Left renal cortex interstitium (tissue), 4 donors: Measurements from ENCODE around the gene ADPRM. TPM values are rescaled to one million over a fixed set of nuclear protein-coding genes. Genes with fewer than 3 reads are reported as not detected.

Experiments used
- polyA plus RNA-seq, 4 donors: library from polyadenylated mRNA; unstranded; fragments of 120-200 nt; gene quantifications; one replicate each; pipeline ENCODE4 v1.2.1, GENCODE V29; 2013; ENCODE audit not compliant: insufficient read length in 4 of 4

ADPRM gene
- polyA plus RNA-seq, 4 donors: 17.5 to 18.5 (median 17.8) TPM

Other genes with a start within 250 kb of the ADPRM start
- gene MYH4, start 228.0 kb upstream of the ADPRM start, polyA plus RNA-seq: under 1 TPM; 0.04 to 0.21 (median 0.11) TPM
- under 1 TPM in 2 of 4 donors, not detected in 2; 0.03 to 0.04 TPM for gene MYH1, start 179.1 kb upstream of the ADPRM start, polyA plus RNA-seq
- gene MYH2, start 147.9 kb upstream of the ADPRM start, polyA plus RNA-seq: under 1 TPM in 1 of 4 donors, not detected in 3; 0.06 TPM
- 1 to 10 TPM; 2.6 to 8.0 (median 3.6) TPM for gene MYH3, start 40.3 kb upstream of the ADPRM start, polyA plus RNA-seq
- 10 to 100 TPM; 38.6 to 41.7 (median 40.6) TPM for gene SCO1, start 61 bp upstream of the ADPRM start, polyA plus RNA-seq
- gene TMEM220, start 32.4 kb downstream of the ADPRM start, polyA plus RNA-seq: 10 to 100 TPM in 2 of 4 donors, 1 to 10 TPM in 2; 8.4 to 11.0 (median 9.7) TPM
- gene TMEM238L, start 106.5 kb downstream of the ADPRM start, polyA plus RNA-seq: 1 to 10 TPM; 1.2 to 6.6 (median 4.2) TPM
- under 1 TPM in 3 of 4 donors, not detected in 1; 0.03 to 0.11 (median 0.07) TPM for gene PIRT, start 140.5 kb downstream of the ADPRM start, polyA plus RNA-seq